H9 (cell line): ENCODE data around the gene PIGL. TPM values are rescaled to one million over a fixed set of nuclear protein-coding genes. Genes with fewer than 3 reads are reported as not detected.

Experiments used
- DNase-seq: peaks from one replicate; pipeline ENCODE4 v3.0.0-alpha.2; 2017
- H2AFZ ChIP-seq: one replicate; pipeline ENCODE4 v1.6.1; 2013; ENCODE audit warnings: mild to moderate bottlenecking, low read length, control low read depth, moderate library complexity
- H2AK5ac ChIP-seq: 2 replicates; pipeline ENCODE4 v1.6.1; 2013; ENCODE audit warnings: low read length, control low read depth, mixed read lengths; ENCODE audit not compliant: insufficient read length
- H2BK120ac ChIP-seq: one replicate; pipeline ENCODE4 v1.6.1; 2013; ENCODE audit warnings: low read depth, mild to moderate bottlenecking, low read length, control low read depth, inconsistent platforms; ENCODE audit not compliant: poor library complexity, severe bottlenecking
- H2BK12ac ChIP-seq: 2 replicates; pipeline ENCODE4 v1.6.1; 2013; ENCODE audit warnings: low read length, control low read depth, mixed read lengths, low read depth; ENCODE audit not compliant: insufficient read length
- H2BK15ac ChIP-seq: 2 replicates; pipeline ENCODE4 v1.6.1; 2013; ENCODE audit warnings: low read depth, low read length, control low read depth
- H2BK20ac ChIP-seq: one replicate; pipeline ENCODE4 v1.6.1; 2013; ENCODE audit warnings: low read depth, mild to moderate bottlenecking, low read length, control low read depth, inconsistent platforms; ENCODE audit not compliant: poor library complexity, severe bottlenecking
- H2BK5ac ChIP-seq: 2 replicates; pipeline ENCODE4 v1.6.1; 2013; ENCODE audit warnings: low read length, control low read depth, mixed read lengths; ENCODE audit not compliant: insufficient read length
- H3K14ac ChIP-seq: 2 replicates; pipeline ENCODE4 v1.6.1; 2013; ENCODE audit warnings: low read length, control low read depth; ENCODE audit not compliant: insufficient read depth
- H3K18ac ChIP-seq: 2 replicates; pipeline ENCODE4 v1.6.1; 2013; ENCODE audit warnings: low read depth, mild to moderate bottlenecking, mixed read lengths, low read length, control low read depth; ENCODE audit not compliant: insufficient read length
- H3K23ac ChIP-seq: 2 replicates; pipeline ENCODE4 v1.6.1; 2013; ENCODE audit warnings: low read length, control low read depth, mixed read lengths, low read depth; ENCODE audit not compliant: insufficient read length
- H3K23me2 ChIP-seq: 2 replicates; pipeline ENCODE4 v1.6.1; 2013; ENCODE audit warnings: low read depth, mild to moderate bottlenecking, mixed read lengths, low read length, control low read depth; ENCODE audit not compliant: insufficient read length, poor library complexity, severe bottlenecking
- H3K27ac ChIP-seq: 2 replicates; pipeline ENCODE4 v1.5.1; 2013; ENCODE audit warnings: low read length, control low read depth, mixed read lengths, low read depth; ENCODE audit not compliant: insufficient read length
- H3K27me3 ChIP-seq: 2 replicates; pipeline ENCODE4 v1.6.1; 2013; ENCODE audit warnings: low read length, control low read depth, inconsistent platforms; ENCODE audit not compliant: insufficient read depth
- H3K4ac ChIP-seq: 2 replicates; pipeline ENCODE4 v1.6.1; 2013; ENCODE audit warnings: low read depth, mild to moderate bottlenecking, control low read depth, inconsistent platforms, low read length, moderate library complexity
- H3K4me1 ChIP-seq: 2 replicates; pipeline ENCODE4 v1.6.1; 2013; ENCODE audit warnings: low read length, control low read depth, inconsistent platforms; ENCODE audit not compliant: insufficient read depth
- H3K4me2 ChIP-seq: 2 replicates; pipeline ENCODE4 v1.6.1; 2013; ENCODE audit warnings: low read length, control low read depth, mixed read lengths; ENCODE audit not compliant: insufficient read length, insufficient read depth
- H3K56ac ChIP-seq: 2 replicates; pipeline ENCODE4 v1.6.1; 2013; ENCODE audit warnings: low read depth, mild to moderate bottlenecking, mixed read lengths, low read length, control low read depth; ENCODE audit not compliant: insufficient read length
- H3K79me1 ChIP-seq: 2 replicates; pipeline ENCODE4 v1.6.1; 2013; ENCODE audit warnings: low read depth, mild to moderate bottlenecking, moderate library complexity, low read length, control low read depth, inconsistent platforms; ENCODE audit not compliant: insufficient read depth, poor library complexity, severe bottlenecking
- H3K79me2 ChIP-seq: 2 replicates; pipeline ENCODE4 v1.6.1; 2013; ENCODE audit warnings: low read length, control low read depth, inconsistent platforms; ENCODE audit not compliant: insufficient read depth
- H3K9ac ChIP-seq: 2 replicates; pipeline ENCODE4 v1.6.1; 2013; ENCODE audit warnings: low read length, control low read depth, mixed read lengths; ENCODE audit not compliant: insufficient read length; ENCODE audit errors: extremely low read depth
- H3K9me3 ChIP-seq: one replicate; pipeline ENCODE4 v1.6.1; 2013; ENCODE audit warnings: low read depth, low read length, inconsistent platforms; ENCODE audit not compliant: control insufficient read depth
- H3T11ph ChIP-seq: one replicate; pipeline ENCODE4 v1.6.1; 2013; ENCODE audit warnings: mild to moderate bottlenecking, low read length, control low read depth, inconsistent platforms
- H4K20me1 ChIP-seq: one replicate; pipeline ENCODE4 v1.6.1; 2013; ENCODE audit not compliant: control insufficient read depth, insufficient read length, insufficient read depth
- H4K5ac ChIP-seq: 2 replicates; pipeline ENCODE4 v1.6.1; 2013; ENCODE audit warnings: low read depth, mild to moderate bottlenecking, mixed read lengths, low read length, control low read depth; ENCODE audit not compliant: insufficient read length
- H4K8ac ChIP-seq: replicated peaks from 2 replicates; pipeline ENCODE4 v1.6.1; 2013; ENCODE audit warnings: low read length, control low read depth, mixed read lengths, low read depth; ENCODE audit not compliant: insufficient read length
- H4K91ac ChIP-seq: 2 replicates; pipeline ENCODE4 v1.6.1; 2013; ENCODE audit warnings: low read depth, mild to moderate bottlenecking, moderate library complexity, mixed read lengths, low read length, control low read depth; ENCODE audit not compliant: insufficient read length
- H3K27ac Mint-ChIP-seq, 3 experiments: 2 replicates in 2 of 3; 3 replicates in 1 of 3; pipeline ENCODE4 v1.8.0; 2020 to 2021; ENCODE audit warnings: mixed read lengths in 3 of 3, mild to moderate bottlenecking in 1 of 3, moderate library complexity in 1 of 3
- H3K27me3 Mint-ChIP-seq: 2 replicates; pipeline ENCODE4 v1.8.0; 2021; ENCODE audit warnings: low read depth, mild to moderate bottlenecking, moderate library complexity, mixed read lengths
- H3K36me3 Mint-ChIP-seq, 3 experiments: 2 replicates in 2 of 3; 3 replicates in 1 of 3; pipeline ENCODE4 v1.8.0; 2020 to 2021; ENCODE audit warnings: low read depth in 3 of 3, mixed read lengths in 3 of 3; ENCODE audit not compliant: insufficient read depth in 1 of 3
- H3K4me1 Mint-ChIP-seq, 2 experiments: 2 replicates each; pipeline ENCODE4 v1.8.0; 2020; ENCODE audit warnings: mixed read lengths in 2 of 2
- H3K4me3 Mint-ChIP-seq, 2 experiments: 2 replicates in 1 of 2; 3 replicates in 1 of 2; pipeline ENCODE4 v1.8.0; 2020 to 2021; ENCODE audit warnings: mild to moderate bottlenecking in 2 of 2, mixed read lengths in 2 of 2, moderate library complexity in 1 of 2
- H3K9me3 Mint-ChIP-seq, 2 experiments: 2 replicates in 1 of 2; 3 replicates in 1 of 2; pipeline ENCODE4 v1.8.0; 2020; ENCODE audit warnings: mild to moderate bottlenecking in 2 of 2, mixed read lengths in 2 of 2, moderate library complexity in 1 of 2
- CTCF ChIP-seq: fragments of 200-600 bp; sonication (generic); conservative IDR thresholded peaks from 3 replicates; pipeline ENCODE4 v1.8.0; 2021; ENCODE audit warnings: antibody characterized with exemption, mild to moderate bottlenecking
- WGBS: extraction: QIAGEN DNeasy Blood & Tissue Kit; methylation state at CpG from one replicate; pipeline ENCODE4 v1.1.7; 2013; ENCODE audit warnings: missing lambda C conversion rate, low lambda C conversion rate, mixed read lengths; ENCODE audit not compliant: insufficient read length; ENCODE audit errors: extremely low coverage; 5-methylcytosine and 5-hydroxymethylcytosine counted together
- total RNA-seq: library from RNA; stranded (reverse); gene quantifications from 2 replicates; pipeline ENCODE4 v1.2.1, GENCODE V29; 2021

Gene PIGL
- total RNA-seq, 1 experiment from 2014 or later, result 21.6 TPM

GRCh38 chr17:16258901-16259300, 41.9 kb downstream of the PIGL start:
- no peaks in the 10 kb centered on the region for H3K27me3 Mint-ChIP-seq

More at GRCh38 chr17:16258901-16259300, 41.9 kb downstream of the PIGL start:
- no peaks in the 10 kb centered on the region for H3K79me1 ChIP-seq
- H3K27ac Mint-ChIP-seq, result no peak overlapping the region
- no peaks in the 10 kb centered on the region for H3K27me3 ChIP-seq
- no peak overlapping the region for H2BK120ac ChIP-seq
- no peak overlapping the region for H2BK12ac ChIP-seq
- H2AK5ac ChIP-seq, result no peak overlapping the region
- no peak overlapping the region for H3K18ac ChIP-seq
- no peak overlapping the region for H3K56ac ChIP-seq
- no peak overlapping the region for H3K23ac ChIP-seq
- no peak overlapping the region for H4K5ac ChIP-seq
- TF ChIP-seq CTCF, result no peak
- no peak overlapping the region for H4K8ac ChIP-seq
- no peaks in the 10 kb centered on the region for H3K9me3 ChIP-seq
- no peak overlapping the region for H2BK20ac ChIP-seq
- peaks cover 13 to 16% of the 10 kb centered on the region in 2 experiments for H3K4me1 Mint-ChIP-seq
- H3K4me3 Mint-ChIP-seq, result no peak overlapping the region
- H3K4ac ChIP-seq, result no peak overlapping the region
- no peaks in the 10 kb centered on the region for H4K20me1 ChIP-seq
- no peak overlapping the region for H2BK5ac ChIP-seq
- no peak for DNase-seq
- peaks cover 0 to 3% (median 2%) of the 10 kb centered on the region in 3 experiments; a peak in 2 of 7 replicates for H3K36me3 Mint-ChIP-seq
- WGBS, result no CpG with 5 or more reads among the region's 1 CpG
- no peaks in the 10 kb centered on the region for H3K79me2 ChIP-seq
- H2AFZ ChIP-seq, result no peak overlapping the region
- H3K4me1 ChIP-seq, result peaks cover 7% of the 10 kb centered on the region
- H3K14ac ChIP-seq, result no peak overlapping the region
- no peak overlapping the region for H3K27ac ChIP-seq
- no peak overlapping the region for H3K4me2 ChIP-seq
- no peak overlapping the region for H2BK15ac ChIP-seq
- H3K9ac ChIP-seq, result no peak overlapping the region
- no peak overlapping the region for H3T11ph ChIP-seq
- H4K91ac ChIP-seq, result no peak overlapping the region
- no peaks in the 10 kb centered on the region for H3K23me2 ChIP-seq
- no peaks in the 10 kb centered on the region; a peak in 3 of 5 replicates for H3K9me3 Mint-ChIP-seq
